Transverse colon (tissue), 4 donors: ENCODE measurements around the gene CENPA. TPM values are rescaled to one million over a fixed set of nuclear protein-coding genes. Genes with fewer than 3 reads are reported as not detected.

Experiments
- DNase-seq: peaks from one replicate; pipeline ENCODE4 v3.0.0-alpha.2; 2019
- H3K27ac ChIP-seq, 4 donors: fragments of 200-600 bp; sonication (generic); 2 replicates each; pipeline ENCODE4 v1.5.1; 2016 to 2018; ENCODE audit warnings: inconsistent platforms in 4 of 4
- H3K27me3 ChIP-seq: fragments of 200-600 bp; sonication (generic); 2 replicates; pipeline ENCODE4 v1.5.1; 2017; ENCODE audit warnings: inconsistent platforms
- H3K36me3 ChIP-seq, 4 donors: fragments of 200-600 bp; sonication (generic); 2 replicates each; pipeline ENCODE4 v1.5.1; 2017 to 2019; ENCODE audit warnings: inconsistent platforms in 4 of 4
- H3K4me1 ChIP-seq, 4 donors: fragments of 200-600 bp; sonication (generic); 2 replicates each; pipeline ENCODE4 v1.5.1; 2017 to 2020; ENCODE audit warnings: inconsistent platforms in 4 of 4
- H3K4me3 ChIP-seq, 4 donors: fragments of 200-600 bp; sonication (generic); 1 replicate in 1 of 4; 2 replicates in 3 of 4; pipeline versions ENCODE4 v1.5.1 to v1.6.1; 2017 to 2019; ENCODE audit warnings: inconsistent platforms in 4 of 4
- H3K9me3 ChIP-seq, 2 donors: fragments of 200-600 bp; sonication (generic); 2 replicates each; pipeline ENCODE4 v1.5.1; 2017 to 2019; ENCODE audit warnings: inconsistent platforms in 2 of 2
- EP300 ChIP-seq: sonication (generic); formaldehyde crosslinking; IDR thresholded peaks from one replicate; pipeline ENCODE4 v1.6.1; 2017; ENCODE audit warnings: antibody characterized with exemption, low read depth
- POLR2A ChIP-seq: fragments of 450-650 bp; IDR thresholded peaks from one replicate; pipeline ENCODE4 v1.6.1; 2016; ENCODE audit warnings: antibody characterized with exemption, mild to moderate bottlenecking, moderate library complexity
- POLR2AphosphoS5 ChIP-seq, 3 donors: sonication (generic); formaldehyde crosslinking; IDR thresholded peaks; one replicate each; pipeline ENCODE4 v1.6.1; 2016; ENCODE audit warnings: antibody characterized with exemption in 3 of 3
- WGBS, 2 donors: methylation state at CpG; one replicate each; pipeline ENCODE4 v1.1.5; 2018; ENCODE audit warnings: low coverage in 1 of 2; 5-methylcytosine and 5-hydroxymethylcytosine counted together
- in situ Hi-C, 4 donors: fragments of 200-750 bp; cut with MboI; loops; one replicate each; pipeline versions ENCODE4 v1.15.0 to v1.15.1; 2017; ENCODE audit warnings: low sequenced_read_pairs in 3 of 4, low pct_ligation_motif_present in 1 of 4, low pct_unique_long_range_greater_than_20kb in 1 of 4
- intact Hi-C: fragments of 100-400 bp; cut with DNase I; formaldehyde crosslinking; loops from one replicate; pipeline ENCODE4 v1.15.1; 2023; ENCODE audit warnings: low total_unique reads
- total RNA-seq, 4 donors: library from RNA; depleted of rRNA; stranded (reverse); fragments of >200 nt; gene quantifications; one replicate each; pipeline ENCODE4 v1.1.0, GENCODE V29; 2016
- TF ChIP-seq, protein P1 (sequence below), 5 experiments: fragments of 200-600 bp in 3 of 5; fragments of 450-650 bp in 2 of 5; sonication (generic) in 3 of 5; IDR thresholded peaks; 1 replicate in 2 of 5; 2 replicates in 3 of 5; pipeline ENCODE4 v1.5.1; 2016 to 2017; ENCODE audit warnings: antibody characterized with exemption in 5 of 5, inconsistent platforms in 3 of 5, mild to moderate bottlenecking in 2 of 5, moderate library complexity in 1 of 5

The CENPA gene
- total RNA-seq, 4 donors from 2014 or later, result 1.1 to 14.9 TPM; not detected in 2

DNA sequence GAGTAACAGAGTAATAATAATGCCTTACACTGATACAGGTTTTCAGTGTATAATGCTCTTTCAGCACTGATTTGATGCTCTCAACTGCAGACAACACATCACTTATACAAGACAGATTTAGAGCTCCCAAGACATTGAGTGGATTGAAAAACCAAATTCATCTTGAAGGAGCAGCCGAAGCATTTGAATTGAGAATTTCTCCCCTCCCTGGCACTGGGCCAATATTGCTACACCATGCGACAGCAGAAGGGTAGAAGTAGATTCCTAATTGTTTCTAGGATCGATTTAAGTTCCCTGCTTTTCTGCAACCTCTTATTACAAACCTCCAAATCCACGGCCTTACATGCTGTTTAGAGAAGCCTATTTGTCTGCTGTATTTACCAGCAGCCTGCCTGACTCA lies 15.5 kb downstream of the CENPA start:
- no peak overlapping the region for H3K27ac ChIP-seq
- TF ChIP-seq, protein P1, sequence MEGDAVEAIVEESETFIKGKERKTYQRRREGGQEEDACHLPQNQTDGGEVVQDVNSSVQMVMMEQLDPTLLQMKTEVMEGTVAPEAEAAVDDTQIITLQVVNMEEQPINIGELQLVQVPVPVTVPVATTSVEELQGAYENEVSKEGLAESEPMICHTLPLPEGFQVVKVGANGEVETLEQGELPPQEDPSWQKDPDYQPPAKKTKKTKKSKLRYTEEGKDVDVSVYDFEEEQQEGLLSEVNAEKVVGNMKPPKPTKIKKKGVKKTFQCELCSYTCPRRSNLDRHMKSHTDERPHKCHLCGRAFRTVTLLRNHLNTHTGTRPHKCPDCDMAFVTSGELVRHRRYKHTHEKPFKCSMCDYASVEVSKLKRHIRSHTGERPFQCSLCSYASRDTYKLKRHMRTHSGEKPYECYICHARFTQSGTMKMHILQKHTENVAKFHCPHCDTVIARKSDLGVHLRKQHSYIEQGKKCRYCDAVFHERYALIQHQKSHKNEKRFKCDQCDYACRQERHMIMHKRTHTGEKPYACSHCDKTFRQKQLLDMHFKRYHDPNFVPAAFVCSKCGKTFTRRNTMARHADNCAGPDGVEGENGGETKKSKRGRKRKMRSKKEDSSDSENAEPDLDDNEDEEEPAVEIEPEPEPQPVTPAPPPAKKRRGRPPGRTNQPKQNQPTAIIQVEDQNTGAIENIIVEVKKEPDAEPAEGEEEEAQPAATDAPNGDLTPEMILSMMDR (IDR thresholded peaks at IDR 0.05), result no peak
- no peak for TF ChIP-seq EP300
- TF ChIP-seq POLR2A, result no peak
- intact Hi-C loops, result no loop called here

DNA sequence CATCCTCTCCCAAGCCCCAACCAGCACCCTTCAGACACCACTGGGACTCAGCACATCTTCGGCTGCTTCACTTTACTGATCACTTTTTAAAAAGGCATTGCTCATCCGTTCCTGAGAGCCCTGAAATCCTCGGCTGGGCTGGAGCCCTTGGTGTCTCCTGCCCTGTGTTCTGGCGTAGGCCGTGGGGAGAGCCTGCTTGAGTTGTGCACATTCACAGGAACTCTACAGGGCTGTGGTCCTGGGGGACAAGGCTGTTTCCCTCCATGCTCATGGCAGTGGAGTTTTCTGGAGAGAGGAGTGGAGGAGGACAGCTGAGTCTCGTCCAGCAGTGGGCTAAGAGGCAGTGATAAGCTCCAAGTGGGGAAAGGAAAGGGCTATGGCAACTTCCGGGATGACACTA lies 15.9 kb downstream of the CENPA start:
- in situ Hi-C loops (no loop called here), intact Hi-C loops (no loop called here)
- no peak overlapping the region for H3K27ac ChIP-seq
- no peaks in the 10 kb centered on the region for H3K9me3 ChIP-seq
- no peak overlapping the region for H3K4me3 ChIP-seq
- no peaks in the 10 kb centered on the region for H3K36me3 ChIP-seq
- TF ChIP-seq EP300 (no peak), POLR2A (no peak), POLR2AphosphoS5 (IDR thresholded peaks at IDR 0.05) (no peak)
- TF ChIP-seq, protein P1 (IDR thresholded peaks at IDR 0.05), result no peak
- H3K27me3 ChIP-seq, result no peaks in the 10 kb centered on the region
- H3K4me1 ChIP-seq, result no peaks in the 10 kb centered on the region
- WGBS, 2 donors, result 94 to 96% methylated on average over 7 of the region's 7 CpGs
- no peak for DNase-seq

More for the DNA sequence above, 15.5 kb downstream of the CENPA start:
- Histone ChIP-seq H3K4me3 (no peak overlapping the region), H3K27me3 (no peaks in the 10 kb centered on the region), H3K9me3 (no peaks in the 10 kb centered on the region), H3K4me1 (no peaks in the 10 kb centered on the region), H3K36me3 (no peaks in the 10 kb centered on the region)
- WGBS, 2 donors, result 70 to 89% methylated on average over 4 of the region's 4 CpGs
- in situ Hi-C loops, result no loop called here
- DNase-seq, result no peak

- H3K27me3 ChIP-seq, result no peaks in the 10 kb centered on the region
- no peak for TF ChIP-seq EP300
- TF ChIP-seq, protein P1 (IDR thresholded peaks at IDR 0.05), result no peak
- no peak for TF ChIP-seq POLR2AphosphoS5 (IDR thresholded peaks at IDR 0.05)
- TF ChIP-seq POLR2A, result no peak
- H3K4me3 ChIP-seq, result no peak overlapping the region
- no peak overlapping the region for H3K27ac ChIP-seq
- 79 to 88% methylated on average over 3 to 5 of the region's 5 CpGs for WGBS, 2 donors
- no peaks in the 10 kb centered on the region for H3K9me3 ChIP-seq
- in situ Hi-C loops, result no loop called here
- no peak for DNase-seq
- intact Hi-C loops, result no loop called here
- H3K4me1 ChIP-seq, result no peaks in the 10 kb centered on the region
- no peaks in the 10 kb centered on the region for H3K36me3 ChIP-seq
Observed at GRCh38 chr2:26805241-26805676, 19.4 kb downstream of the CENPA start.

- Histone ChIP-seq H3K9me3 (no peaks in the 10 kb centered on the region), H3K27me3 (peaks cover 6% of the 10 kb centered on the region), H3K4me1 (no peaks in the 10 kb centered on the region), H3K27ac (no peak overlapping the region), H3K36me3 (no peaks in the 10 kb centered on the region), H3K4me3 (no peak overlapping the region)
- intact Hi-C loops, result no loop called here
- in situ Hi-C loops, result no loop called here
- WGBS, 2 donors, result 54 to 100% methylated on average over 1 to 2 of the region's 2 CpGs
- no peak for TF ChIP-seq POLR2A
- TF ChIP-seq EP300, result no peak
- TF ChIP-seq POLR2AphosphoS5 (IDR thresholded peaks at IDR 0.05), result no peak
- TF ChIP-seq, protein P1 (IDR thresholded peaks at IDR 0.05), result no peak
- no peak for DNase-seq
Observed at GRCh38 chr2:26807788-26808460, 22.1 kb downstream of the CENPA start.
